Liver (tissue), 3 donors: ENCODE results near the gene MLLT3.

ENCODE experiments used
- EGR1 ChIP-seq, 2 donors: IDR thresholded peaks; 2 replicates each; pipeline ENCODE4 v1.6.1; 2016 to 2018; ENCODE audit warnings: antibody characterized with exemption in 2 of 2, low read depth in 2 of 2
- GABPA ChIP-seq, 2 donors: IDR thresholded peaks in 1 of 2; conservative IDR thresholded peaks in 1 of 2; 2 replicates each; pipeline ENCODE4 v1.6.1; 2016; ENCODE audit warnings: antibody characterized with exemption in 2 of 2, mild to moderate bottlenecking in 1 of 2, moderate library complexity in 1 of 2
- JUND ChIP-seq, 2 donors: IDR thresholded peaks; 2 replicates each; pipeline ENCODE4 v1.6.1; 2016; ENCODE audit warnings: antibody characterized with exemption in 2 of 2
- RAD21 ChIP-seq, 2 donors: IDR thresholded peaks; 2 replicates each; pipeline ENCODE4 v1.6.1; 2016; ENCODE audit warnings: antibody characterized with exemption in 2 of 2, mild to moderate bottlenecking in 2 of 2
- RXRA ChIP-seq, 2 donors: IDR thresholded peaks; 2 replicates each; pipeline ENCODE4 v1.6.1; 2017 to 2018; ENCODE audit warnings: antibody characterized with exemption in 2 of 2, mild to moderate bottlenecking in 1 of 2
- SP1 ChIP-seq: IDR thresholded peaks from 2 replicates; pipeline ENCODE4 v1.6.1; 2018; ENCODE audit warnings: antibody characterized with exemption, mild to moderate bottlenecking
- TAF1 ChIP-seq: conservative IDR thresholded peaks from 2 replicates; pipeline ENCODE4 v1.6.1; 2016; ENCODE audit warnings: antibody characterized with exemption, mild to moderate bottlenecking
- TF ChIP-seq, protein P1 (sequence below): fragments of 150-350 bp; IDR thresholded peaks from 2 replicates; pipeline ENCODE4 v1.5.1; 2017; ENCODE audit warnings: improper control_type of control experiment, low read depth, low read length; ENCODE audit not compliant: missing input control
- TF ChIP-seq, protein P2 (sequence below): IDR thresholded peaks from 2 replicates; pipeline ENCODE4 v1.6.1; 2016; ENCODE audit warnings: antibody characterized with exemption
- TF ChIP-seq, protein P3 (sequence below): IDR thresholded peaks from 2 replicates; pipeline ENCODE4 v1.6.1; 2016; ENCODE audit warnings: antibody characterized with exemption
- TF ChIP-seq, protein P4 (sequence below): IDR thresholded peaks from 2 replicates; pipeline ENCODE4 v1.6.1; 2016; ENCODE audit warnings: antibody characterized with exemption
- TF ChIP-seq, protein P5 (sequence below): IDR thresholded peaks from 2 replicates; pipeline ENCODE4 v1.6.1; 2016; ENCODE audit warnings: antibody characterized with exemption, mild to moderate bottlenecking
- donor health status: healthy.
- donor health status: healthy.

DNA sequence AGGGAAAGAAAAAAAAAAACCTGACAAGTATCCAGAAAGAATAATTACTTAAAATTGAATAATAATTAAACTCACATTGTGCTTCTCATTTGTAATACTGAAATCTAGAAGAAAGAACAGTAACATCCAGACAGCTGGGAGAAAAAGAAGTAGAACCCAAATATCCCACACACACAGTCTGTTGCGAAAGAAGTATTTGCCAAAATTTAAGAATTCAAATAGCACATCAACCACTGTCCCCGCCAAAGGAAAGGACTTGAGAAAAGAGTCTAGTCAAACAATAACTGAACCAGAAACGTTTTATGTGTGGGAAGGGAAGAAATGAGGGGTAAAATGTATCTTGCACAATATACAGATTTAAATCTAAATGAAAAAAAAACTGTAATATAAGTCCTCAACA lies 202.8 kb downstream of the MLLT3 start:
- TF ChIP-seq, protein P1, sequence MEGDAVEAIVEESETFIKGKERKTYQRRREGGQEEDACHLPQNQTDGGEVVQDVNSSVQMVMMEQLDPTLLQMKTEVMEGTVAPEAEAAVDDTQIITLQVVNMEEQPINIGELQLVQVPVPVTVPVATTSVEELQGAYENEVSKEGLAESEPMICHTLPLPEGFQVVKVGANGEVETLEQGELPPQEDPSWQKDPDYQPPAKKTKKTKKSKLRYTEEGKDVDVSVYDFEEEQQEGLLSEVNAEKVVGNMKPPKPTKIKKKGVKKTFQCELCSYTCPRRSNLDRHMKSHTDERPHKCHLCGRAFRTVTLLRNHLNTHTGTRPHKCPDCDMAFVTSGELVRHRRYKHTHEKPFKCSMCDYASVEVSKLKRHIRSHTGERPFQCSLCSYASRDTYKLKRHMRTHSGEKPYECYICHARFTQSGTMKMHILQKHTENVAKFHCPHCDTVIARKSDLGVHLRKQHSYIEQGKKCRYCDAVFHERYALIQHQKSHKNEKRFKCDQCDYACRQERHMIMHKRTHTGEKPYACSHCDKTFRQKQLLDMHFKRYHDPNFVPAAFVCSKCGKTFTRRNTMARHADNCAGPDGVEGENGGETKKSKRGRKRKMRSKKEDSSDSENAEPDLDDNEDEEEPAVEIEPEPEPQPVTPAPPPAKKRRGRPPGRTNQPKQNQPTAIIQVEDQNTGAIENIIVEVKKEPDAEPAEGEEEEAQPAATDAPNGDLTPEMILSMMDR = no peak
- TF ChIP-seq JUND (IDR thresholded peaks at IDR 0.05) = no peak
- TF ChIP-seq RAD21 (IDR thresholded peaks at IDR 0.05) = no peak
- no peak for TF ChIP-seq TAF1
- TF ChIP-seq, protein P2, sequence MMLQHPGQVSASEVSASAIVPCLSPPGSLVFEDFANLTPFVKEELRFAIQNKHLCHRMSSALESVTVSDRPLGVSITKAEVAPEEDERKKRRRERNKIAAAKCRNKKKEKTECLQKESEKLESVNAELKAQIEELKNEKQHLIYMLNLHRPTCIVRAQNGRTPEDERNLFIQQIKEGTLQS = no peak
- TF ChIP-seq SP1 = no peak
- TF ChIP-seq, protein P3, sequence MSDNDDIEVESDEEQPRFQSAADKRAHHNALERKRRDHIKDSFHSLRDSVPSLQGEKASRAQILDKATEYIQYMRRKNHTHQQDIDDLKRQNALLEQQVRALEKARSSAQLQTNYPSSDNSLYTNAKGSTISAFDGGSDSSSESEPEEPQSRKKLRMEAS = no peak
- TF ChIP-seq RXRA (IDR thresholded peaks at IDR 0.05) = no peak
- TF ChIP-seq, protein P4, sequence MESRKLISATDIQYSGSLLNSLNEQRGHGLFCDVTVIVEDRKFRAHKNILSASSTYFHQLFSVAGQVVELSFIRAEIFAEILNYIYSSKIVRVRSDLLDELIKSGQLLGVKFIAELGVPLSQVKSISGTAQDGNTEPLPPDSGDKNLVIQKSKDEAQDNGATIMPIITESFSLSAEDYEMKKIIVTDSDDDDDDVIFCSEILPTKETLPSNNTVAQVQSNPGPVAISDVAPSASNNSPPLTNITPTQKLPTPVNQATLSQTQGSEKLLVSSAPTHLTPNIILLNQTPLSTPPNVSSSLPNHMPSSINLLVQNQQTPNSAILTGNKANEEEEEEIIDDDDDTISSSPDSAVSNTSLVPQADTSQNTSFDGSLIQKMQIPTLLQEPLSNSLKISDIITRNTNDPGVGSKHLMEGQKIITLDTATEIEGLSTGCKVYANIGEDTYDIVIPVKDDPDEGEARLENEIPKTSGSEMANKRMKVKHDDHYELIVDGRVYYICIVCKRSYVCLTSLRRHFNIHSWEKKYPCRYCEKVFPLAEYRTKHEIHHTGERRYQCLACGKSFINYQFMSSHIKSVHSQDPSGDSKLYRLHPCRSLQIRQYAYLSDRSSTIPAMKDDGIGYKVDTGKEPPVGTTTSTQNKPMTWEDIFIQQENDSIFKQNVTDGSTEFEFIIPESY = no peak
- no peak for TF ChIP-seq GABPA (IDR thresholded peaks at IDR 0.05 in 1 of 2, conservative IDR thresholded peaks at IDR 0.05 in 1 of 2)
- TF ChIP-seq, protein P5, sequence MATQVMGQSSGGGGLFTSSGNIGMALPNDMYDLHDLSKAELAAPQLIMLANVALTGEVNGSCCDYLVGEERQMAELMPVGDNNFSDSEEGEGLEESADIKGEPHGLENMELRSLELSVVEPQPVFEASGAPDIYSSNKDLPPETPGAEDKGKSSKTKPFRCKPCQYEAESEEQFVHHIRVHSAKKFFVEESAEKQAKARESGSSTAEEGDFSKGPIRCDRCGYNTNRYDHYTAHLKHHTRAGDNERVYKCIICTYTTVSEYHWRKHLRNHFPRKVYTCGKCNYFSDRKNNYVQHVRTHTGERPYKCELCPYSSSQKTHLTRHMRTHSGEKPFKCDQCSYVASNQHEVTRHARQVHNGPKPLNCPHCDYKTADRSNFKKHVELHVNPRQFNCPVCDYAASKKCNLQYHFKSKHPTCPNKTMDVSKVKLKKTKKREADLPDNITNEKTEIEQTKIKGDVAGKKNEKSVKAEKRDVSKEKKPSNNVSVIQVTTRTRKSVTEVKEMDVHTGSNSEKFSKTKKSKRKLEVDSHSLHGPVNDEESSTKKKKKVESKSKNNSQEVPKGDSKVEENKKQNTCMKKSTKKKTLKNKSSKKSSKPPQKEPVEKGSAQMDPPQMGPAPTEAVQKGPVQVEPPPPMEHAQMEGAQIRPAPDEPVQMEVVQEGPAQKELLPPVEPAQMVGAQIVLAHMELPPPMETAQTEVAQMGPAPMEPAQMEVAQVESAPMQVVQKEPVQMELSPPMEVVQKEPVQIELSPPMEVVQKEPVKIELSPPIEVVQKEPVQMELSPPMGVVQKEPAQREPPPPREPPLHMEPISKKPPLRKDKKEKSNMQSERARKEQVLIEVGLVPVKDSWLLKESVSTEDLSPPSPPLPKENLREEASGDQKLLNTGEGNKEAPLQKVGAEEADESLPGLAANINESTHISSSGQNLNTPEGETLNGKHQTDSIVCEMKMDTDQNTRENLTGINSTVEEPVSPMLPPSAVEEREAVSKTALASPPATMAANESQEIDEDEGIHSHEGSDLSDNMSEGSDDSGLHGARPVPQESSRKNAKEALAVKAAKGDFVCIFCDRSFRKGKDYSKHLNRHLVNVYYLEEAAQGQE = no peak
- no peak for TF ChIP-seq EGR1 (IDR thresholded peaks at IDR 0.05; ENCODE audit: low read depth in 2 of 2)
